ENCODE measurements around the gene CARS2.

The CARS2 gene

DNA sequence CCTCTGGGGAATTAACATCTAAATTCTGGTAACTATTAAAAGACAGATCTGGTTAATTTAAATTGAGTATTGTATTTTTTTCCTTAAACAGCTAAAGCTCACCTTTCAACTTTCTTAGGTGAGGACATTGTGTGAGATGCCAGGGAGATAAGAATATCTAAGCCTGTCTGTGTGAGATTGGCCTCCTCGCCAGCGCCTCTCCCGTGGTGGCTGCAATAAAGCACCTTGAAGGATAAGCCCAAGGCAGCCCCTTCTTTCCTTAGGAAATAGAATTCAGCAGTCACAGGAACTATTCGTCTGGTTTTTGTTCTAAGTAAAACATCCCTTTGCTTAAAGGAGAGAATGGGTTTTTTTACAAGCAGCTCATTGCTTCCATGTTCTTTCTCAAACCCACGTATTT, 66.0 kb downstream of the CARS2 start:
- no peak for TF ChIP-seq ZFX (IDR thresholded peaks at IDR 0.05)
- TF ChIP-seq, protein P1, sequence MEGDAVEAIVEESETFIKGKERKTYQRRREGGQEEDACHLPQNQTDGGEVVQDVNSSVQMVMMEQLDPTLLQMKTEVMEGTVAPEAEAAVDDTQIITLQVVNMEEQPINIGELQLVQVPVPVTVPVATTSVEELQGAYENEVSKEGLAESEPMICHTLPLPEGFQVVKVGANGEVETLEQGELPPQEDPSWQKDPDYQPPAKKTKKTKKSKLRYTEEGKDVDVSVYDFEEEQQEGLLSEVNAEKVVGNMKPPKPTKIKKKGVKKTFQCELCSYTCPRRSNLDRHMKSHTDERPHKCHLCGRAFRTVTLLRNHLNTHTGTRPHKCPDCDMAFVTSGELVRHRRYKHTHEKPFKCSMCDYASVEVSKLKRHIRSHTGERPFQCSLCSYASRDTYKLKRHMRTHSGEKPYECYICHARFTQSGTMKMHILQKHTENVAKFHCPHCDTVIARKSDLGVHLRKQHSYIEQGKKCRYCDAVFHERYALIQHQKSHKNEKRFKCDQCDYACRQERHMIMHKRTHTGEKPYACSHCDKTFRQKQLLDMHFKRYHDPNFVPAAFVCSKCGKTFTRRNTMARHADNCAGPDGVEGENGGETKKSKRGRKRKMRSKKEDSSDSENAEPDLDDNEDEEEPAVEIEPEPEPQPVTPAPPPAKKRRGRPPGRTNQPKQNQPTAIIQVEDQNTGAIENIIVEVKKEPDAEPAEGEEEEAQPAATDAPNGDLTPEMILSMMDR (conservative IDR thresholded peaks at IDR 0.05) = no peak
- H3K27ac ChIP-seq = no peak overlapping the region

GRCh38 chr13:110638814-110639806, 66.8 kb downstream of the CARS2 start:
- no peak overlapping the region for H3K27ac ChIP-seq
- no peak for TF ChIP-seq ZFX (IDR thresholded peaks at IDR 0.05)
- TF ChIP-seq, protein P1 (conservative IDR thresholded peaks at IDR 0.05) = no peak

DNA sequence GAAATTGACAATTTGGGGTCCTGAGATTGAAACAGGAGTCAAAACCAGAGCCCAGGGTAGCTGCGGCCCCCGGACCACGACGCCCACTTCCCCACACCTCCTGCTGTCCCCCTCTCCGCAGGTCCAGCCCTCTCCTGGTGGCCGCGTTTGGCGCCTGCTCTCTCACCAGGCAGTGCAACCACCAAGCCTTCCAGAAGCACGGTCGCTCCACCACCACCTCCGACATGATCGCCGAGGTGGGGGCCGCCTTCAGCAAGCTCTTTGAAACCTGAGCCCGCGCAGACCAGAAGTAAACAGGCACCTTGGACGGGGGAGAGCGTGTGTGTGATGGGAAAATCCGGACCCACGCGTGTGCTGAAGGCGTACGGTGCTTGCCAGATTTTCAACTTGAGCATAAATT, 67.7 kb downstream of the CARS2 start:
- TF ChIP-seq, protein P1 (conservative IDR thresholded peaks at IDR 0.05) = no peak
- TF ChIP-seq ZFX (IDR thresholded peaks at IDR 0.05) = no peak

GRCh38 chr13:110637747-110638146, 68.2 kb downstream of the CARS2 start:
- no peak overlapping the region for H3K27ac ChIP-seq
- no peak for TF ChIP-seq ZFX (IDR thresholded peaks at IDR 0.05)
- TF ChIP-seq, protein P1 (conservative IDR thresholded peaks at IDR 0.05) = no peak

More for the DNA sequence above, 67.7 kb downstream of the CARS2 start:
- H3K27ac ChIP-seq = no peak overlapping the region

- no peak for TF ChIP-seq ZFX (IDR thresholded peaks at IDR 0.05)
- TF ChIP-seq, protein P1 (conservative IDR thresholded peaks at IDR 0.05) = no peak
- H3K27ac ChIP-seq = no peak overlapping the region
Measured at GRCh38 chr13:110637275-110637674, 68.6 kb downstream of the CARS2 start.

DNA sequence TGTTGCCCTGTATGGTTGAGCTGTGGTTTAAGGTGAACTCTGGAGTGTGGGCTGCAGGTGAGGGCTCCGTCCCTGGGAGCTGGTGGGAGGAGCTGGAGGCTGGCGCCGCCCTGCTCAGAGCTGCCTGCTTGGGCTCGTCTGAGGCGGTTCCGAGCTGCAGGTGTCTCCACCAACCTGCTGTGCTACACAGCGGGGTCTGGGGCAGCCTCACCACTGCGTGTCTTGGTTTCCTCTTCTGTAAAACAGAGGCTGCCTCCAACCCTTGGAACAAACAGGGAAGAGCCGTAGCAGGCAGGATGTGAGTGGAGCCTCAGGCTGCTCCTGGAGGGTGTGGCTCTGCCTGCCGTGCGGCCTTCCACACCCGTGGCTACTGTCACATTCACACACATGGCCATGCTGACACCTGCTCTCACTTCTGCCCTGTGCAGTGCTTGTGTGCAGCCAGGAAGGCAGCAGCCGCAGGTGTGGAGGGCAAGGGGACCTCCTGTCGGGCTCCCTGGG, 69.2 kb downstream of the CARS2 start:
- no peak overlapping the region for H3K27ac ChIP-seq

More for the DNA sequence above, 69.2 kb downstream of the CARS2 start:
- no peak for TF ChIP-seq ZFX (IDR thresholded peaks at IDR 0.05)
- TF ChIP-seq, protein P1 (conservative IDR thresholded peaks at IDR 0.05) = no peak

Measured in C4-2B (cell line).